ENCODE measurements around the gene KLHL6. TPM values are rescaled to one million over a fixed set of nuclear protein-coding genes. Genes with fewer than 3 reads are reported as not detected.

KLHL6 gene
- total and polyA plus RNA-seq, 2 of the 13 experiments (the other 11 are each of a cell fraction or from before 2014, with no cell fraction given): not detected

DNA sequence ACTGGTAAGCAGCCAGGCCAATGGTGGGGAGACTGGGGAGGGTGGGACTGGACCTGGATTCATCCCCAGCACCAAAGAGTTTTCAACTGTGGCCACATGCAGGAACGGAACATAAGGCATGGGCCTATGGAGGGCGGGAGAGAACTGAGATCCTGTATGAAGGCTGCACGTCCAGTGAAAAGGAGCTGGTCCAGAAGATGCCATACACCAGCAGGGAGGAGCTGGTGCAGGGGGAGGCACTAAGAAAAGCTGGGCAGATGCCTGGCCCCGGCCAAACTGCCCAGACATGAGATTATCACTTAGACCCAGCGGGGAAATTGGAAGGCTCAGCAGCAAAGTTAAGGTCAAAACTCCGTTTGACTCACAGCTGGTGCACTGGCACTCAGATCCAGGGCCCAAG lies 69.0 kb downstream of the KLHL6 start:
- ChIA-PET POLR2A (no interaction called here), CTCF (ENCODE audit: low intra/inter-chr PET ratio, low total read pairs) (no interaction called here)
- in situ Hi-C loops (cut with HindIII; ENCODE audit: extremely low pct_ligation_motif_present, low pct_unique_long_range_greater_than_20kb) (loop anchor here (10.0 kb wide), 1 partner anchor 278 kb away; no protein-coding TSS in a partner anchor), intact Hi-C loops (cut with micrococcal nuclease; ENCODE audit: unreplicated experiment) (no loop called here)
- 41% methylated on average over 5 of the region's 6 CpGs for whole genome bisulfite sequencing (ENCODE audit: low lambda C conversion rate)
- Histone ChIP-seq H2AFZ (ENCODE audit: low read length) (no peak overlapping the region), H3K4me3 (replicated peaks in 1 of 3; ENCODE audit: insufficient read depth in 1 of 3, low read depth in 2 of 3, low read length in 3 of 3) (no peak overlapping the region), H3K9me3 (ENCODE audit: low read length) (no peaks in the 10 kb centered on the region), H3K36me3 (replicated peaks in 1 of 2; ENCODE audit: control insufficient read depth in 1 of 2, insufficient read depth in 2 of 2, low read length in 2 of 2) (no peaks in the 10 kb centered on the region), H4K20me1 (ENCODE audit: insufficient read depth, low read length) (no peaks in the 10 kb centered on the region), H3K9ac (ENCODE audit: insufficient read depth, low read depth, low read length) (no peak overlapping the region), H3K79me2 (ENCODE audit: insufficient read depth, low read length) (no peaks in the 10 kb centered on the region), H3K27ac (ENCODE audit: extremely low read length, insufficient read depth, low read length) (no peak overlapping the region), H3K4me2 (ENCODE audit: low read depth, low read length) (no peak overlapping the region), H3K4me1 (ENCODE audit: insufficient read depth, low read length) (peaks cover 10% of the 10 kb centered on the region; the same call in 1 of the 2 replicates), H3K27me3 (ENCODE audit: control insufficient read depth in 1 of 2, insufficient read depth in 2 of 2, low read length in 2 of 2) (peaks cover 0 to 9% of the 10 kb centered on the region in 2 experiments; a peak in 1 of 5 replicates)
- DNase-seq (ENCODE audit: low spot score) (no peak), ATAC-seq (no peak), FAIRE-seq (no peak)
- TF ChIP-seq ZNF713 (CRISPR knock-in tag; IDR thresholded peaks at IDR 0.05): no peak
- no peak for TF ChIP-seq MATR3 (CRISPR knock-in tag; IDR thresholded peaks at IDR 0.05)
- TF ChIP-seq SRY (CRISPR knock-in tag; IDR thresholded peaks at IDR 0.05): no peak
- TF ChIP-seq, protein P1, sequence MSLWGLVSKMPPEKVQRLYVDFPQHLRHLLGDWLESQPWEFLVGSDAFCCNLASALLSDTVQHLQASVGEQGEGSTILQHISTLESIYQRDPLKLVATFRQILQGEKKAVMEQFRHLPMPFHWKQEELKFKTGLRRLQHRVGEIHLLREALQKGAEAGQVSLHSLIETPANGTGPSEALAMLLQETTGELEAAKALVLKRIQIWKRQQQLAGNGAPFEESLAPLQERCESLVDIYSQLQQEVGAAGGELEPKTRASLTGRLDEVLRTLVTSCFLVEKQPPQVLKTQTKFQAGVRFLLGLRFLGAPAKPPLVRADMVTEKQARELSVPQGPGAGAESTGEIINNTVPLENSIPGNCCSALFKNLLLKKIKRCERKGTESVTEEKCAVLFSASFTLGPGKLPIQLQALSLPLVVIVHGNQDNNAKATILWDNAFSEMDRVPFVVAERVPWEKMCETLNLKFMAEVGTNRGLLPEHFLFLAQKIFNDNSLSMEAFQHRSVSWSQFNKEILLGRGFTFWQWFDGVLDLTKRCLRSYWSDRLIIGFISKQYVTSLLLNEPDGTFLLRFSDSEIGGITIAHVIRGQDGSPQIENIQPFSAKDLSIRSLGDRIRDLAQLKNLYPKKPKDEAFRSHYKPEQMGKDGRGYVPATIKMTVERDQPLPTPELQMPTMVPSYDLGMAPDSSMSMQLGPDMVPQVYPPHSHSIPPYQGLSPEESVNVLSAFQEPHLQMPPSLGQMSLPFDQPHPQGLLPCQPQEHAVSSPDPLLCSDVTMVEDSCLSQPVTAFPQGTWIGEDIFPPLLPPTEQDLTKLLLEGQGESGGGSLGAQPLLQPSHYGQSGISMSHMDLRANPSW (CRISPR knock-in tag; IDR thresholded peaks at IDR 0.05; ENCODE audit: borderline replicate concordance): no peak
- TF ChIP-seq SIN3A (IDR thresholded peaks at IDR 0.05; ENCODE audit: borderline replicate concordance, low read depth, low read length): no peak
- TF ChIP-seq ZBTB1 (CRISPR knock-in tag; IDR thresholded peaks at IDR 0.05; ENCODE audit: borderline replicate concordance): no peak
- TF ChIP-seq ZFP36L2 (CRISPR knock-in tag; IDR thresholded peaks at IDR 0.05): no peak
- TF ChIP-seq RBFOX2 (IDR thresholded peaks at IDR 0.05; ENCODE audit: low read depth, low read length): no peak
- TF ChIP-seq MYC (CRISPR knock-in tag; IDR thresholded peaks at IDR 0.05; ENCODE audit: borderline replicate concordance): no peak
- no peak for TF ChIP-seq ZNF674 (CRISPR knock-in tag; IDR thresholded peaks at IDR 0.05; ENCODE audit: low read depth)
- TF ChIP-seq, protein P2, sequence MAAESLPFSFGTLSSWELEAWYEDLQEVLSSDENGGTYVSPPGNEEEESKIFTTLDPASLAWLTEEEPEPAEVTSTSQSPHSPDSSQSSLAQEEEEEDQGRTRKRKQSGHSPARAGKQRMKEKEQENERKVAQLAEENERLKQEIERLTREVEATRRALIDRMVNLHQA (CRISPR knock-in tag; IDR thresholded peaks at IDR 0.05): no peak
- BruUV-seq (replicated peaks): no TSS peak

All from HepG2 (cell line).